ENCODE results near the gene SHISA5.

Gene SHISA5

DNA sequence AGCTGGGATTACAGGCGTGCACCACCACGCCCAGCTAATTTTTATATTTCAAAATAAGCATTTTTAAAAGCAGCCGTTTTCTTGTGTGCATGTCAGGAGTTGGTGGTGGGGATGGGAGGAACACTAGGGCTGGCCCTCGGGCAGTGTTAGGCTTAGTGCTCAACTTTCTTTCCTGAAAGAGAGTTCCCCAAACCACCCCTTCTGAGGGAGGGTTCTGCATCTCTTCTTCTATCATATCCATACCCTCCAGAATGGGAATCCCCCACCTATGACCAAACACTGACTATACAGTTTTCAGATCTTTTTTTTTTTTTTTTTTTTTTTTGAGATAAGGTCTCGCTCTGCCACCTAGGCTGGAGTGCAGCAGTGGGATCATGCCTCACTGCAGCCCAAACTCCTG is 40.2 kb upstream of the SHISA5 start:
- no peak for DNase-seq (ENCODE audit: low spot score)

DNA sequence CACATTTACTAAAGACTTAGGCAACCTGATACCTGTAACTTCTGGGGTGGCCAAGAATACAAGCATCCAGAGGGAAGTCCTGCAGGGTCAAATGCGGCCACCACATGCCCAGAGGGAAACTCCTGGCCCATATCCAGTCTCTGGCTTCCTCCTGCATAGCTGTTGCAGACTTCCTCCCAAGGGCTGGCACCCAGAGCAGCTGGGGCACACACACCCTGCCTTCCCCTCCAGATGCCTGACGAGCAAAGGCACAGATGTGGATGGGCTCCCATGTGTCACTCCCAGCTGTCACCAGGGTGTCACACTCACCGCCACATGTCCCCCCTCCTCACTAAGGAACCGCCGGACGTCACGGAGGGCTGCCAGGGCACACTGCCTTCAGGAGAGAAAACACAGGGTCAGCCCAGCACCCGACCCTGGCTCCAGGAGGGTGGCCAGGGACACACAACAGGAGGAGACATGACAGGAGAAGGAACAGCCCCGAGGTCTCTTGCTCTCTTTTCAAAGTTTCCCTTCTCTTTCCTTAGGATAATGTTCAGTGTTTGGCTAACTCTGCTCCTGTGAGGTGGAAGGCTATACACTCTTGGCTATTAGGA is 39.4 kb upstream of the SHISA5 start:
- TF ChIP-seq, protein P1, sequence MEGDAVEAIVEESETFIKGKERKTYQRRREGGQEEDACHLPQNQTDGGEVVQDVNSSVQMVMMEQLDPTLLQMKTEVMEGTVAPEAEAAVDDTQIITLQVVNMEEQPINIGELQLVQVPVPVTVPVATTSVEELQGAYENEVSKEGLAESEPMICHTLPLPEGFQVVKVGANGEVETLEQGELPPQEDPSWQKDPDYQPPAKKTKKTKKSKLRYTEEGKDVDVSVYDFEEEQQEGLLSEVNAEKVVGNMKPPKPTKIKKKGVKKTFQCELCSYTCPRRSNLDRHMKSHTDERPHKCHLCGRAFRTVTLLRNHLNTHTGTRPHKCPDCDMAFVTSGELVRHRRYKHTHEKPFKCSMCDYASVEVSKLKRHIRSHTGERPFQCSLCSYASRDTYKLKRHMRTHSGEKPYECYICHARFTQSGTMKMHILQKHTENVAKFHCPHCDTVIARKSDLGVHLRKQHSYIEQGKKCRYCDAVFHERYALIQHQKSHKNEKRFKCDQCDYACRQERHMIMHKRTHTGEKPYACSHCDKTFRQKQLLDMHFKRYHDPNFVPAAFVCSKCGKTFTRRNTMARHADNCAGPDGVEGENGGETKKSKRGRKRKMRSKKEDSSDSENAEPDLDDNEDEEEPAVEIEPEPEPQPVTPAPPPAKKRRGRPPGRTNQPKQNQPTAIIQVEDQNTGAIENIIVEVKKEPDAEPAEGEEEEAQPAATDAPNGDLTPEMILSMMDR (IDR thresholded peaks at IDR 0.05; ENCODE audit: extremely low read depth, missing control alignments) = no peak
- no peak for DNase-seq (ENCODE audit: low spot score)

More for the DNA sequence above, 40.2 kb upstream of the SHISA5 start:
- TF ChIP-seq, protein P1 (IDR thresholded peaks at IDR 0.05; ENCODE audit: extremely low read depth, missing control alignments) = no peak

DNA sequence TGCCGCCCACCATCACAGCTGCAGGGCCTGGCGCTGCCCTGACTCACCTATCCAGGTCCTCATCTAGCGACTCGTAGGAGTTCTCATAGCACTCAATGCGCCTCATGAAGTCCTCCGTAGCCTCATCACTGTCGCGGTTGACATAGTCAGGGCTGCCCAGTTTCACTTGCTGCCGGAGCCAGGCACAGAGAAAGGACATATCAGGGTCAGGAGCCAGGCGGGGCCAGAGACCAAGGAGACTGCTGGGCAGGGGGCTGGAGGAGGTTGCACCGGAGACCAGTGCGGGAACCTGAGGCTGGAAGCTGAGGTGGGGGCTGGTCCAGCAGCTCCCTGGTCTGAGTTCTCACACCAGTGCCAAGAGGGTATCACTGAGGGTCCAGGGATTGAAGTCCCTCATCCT is 34.5 kb upstream of the SHISA5 start:
- TF ChIP-seq, protein P1 (IDR thresholded peaks at IDR 0.05; ENCODE audit: extremely low read depth, missing control alignments) = no peak
- no peak for DNase-seq (ENCODE audit: low spot score)

DNA sequence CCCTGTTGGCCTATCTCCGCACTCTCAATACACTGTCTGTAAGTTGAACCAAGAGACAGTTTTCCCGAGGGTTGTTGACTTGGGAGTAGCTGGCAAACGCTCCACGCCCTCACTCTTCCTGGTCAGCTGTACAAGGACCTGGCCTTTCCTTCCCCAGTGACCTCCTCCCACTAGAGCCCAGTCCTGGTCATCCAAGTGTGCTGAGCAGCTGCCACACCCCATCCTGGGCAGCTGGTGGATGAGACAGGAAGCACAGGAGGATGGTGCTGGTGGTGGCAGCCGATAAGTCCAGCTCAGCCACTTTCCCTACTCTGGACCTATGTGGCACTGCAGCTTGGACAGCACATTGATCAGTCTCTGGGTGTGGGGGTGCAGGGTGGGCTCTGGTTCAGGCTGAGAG is 32.8 kb upstream of the SHISA5 start:
- DNase-seq (ENCODE audit: low spot score) = no peak
- TF ChIP-seq, protein P1 (IDR thresholded peaks at IDR 0.05; ENCODE audit: extremely low read depth, missing control alignments) = no peak

DNA sequence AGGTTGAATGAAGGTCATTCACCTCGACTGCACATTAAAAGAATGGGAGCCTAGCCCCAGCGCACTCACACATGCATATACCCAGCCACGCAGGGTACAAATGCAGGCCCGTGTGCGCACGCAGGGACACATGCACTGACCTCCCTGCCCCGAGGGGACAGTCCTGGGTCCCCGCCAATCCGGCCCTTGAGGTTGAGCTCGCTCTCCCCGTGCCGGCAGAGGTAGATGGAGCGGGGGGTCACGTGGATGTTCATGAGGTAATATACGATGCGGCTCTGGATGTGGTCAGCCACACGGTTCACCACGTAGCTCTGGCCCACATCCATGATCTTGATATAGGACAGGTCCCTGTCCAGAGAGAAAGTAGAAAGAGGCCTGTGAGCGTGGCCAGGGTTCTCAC is 32.1 kb upstream of the SHISA5 start:
- no peak for DNase-seq (ENCODE audit: low spot score)

DNA sequence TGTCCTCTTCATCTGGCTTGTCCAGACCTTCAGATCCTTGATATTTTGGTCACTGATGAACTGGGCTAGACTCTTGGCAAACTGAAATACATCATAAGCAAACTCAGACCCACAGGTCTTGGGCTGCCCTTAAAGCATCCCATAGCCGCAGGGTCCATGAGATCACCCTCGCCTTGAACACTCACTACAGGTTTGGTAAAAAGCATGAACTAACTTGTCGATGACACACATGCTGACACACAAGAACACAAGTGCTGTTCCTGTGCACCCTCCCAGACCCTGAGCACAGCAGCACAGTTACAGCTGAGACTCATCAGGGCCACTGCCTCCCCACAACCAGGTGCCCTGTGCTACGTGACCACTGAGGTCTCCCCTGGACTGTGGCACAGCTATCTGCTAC is 31.6 kb upstream of the SHISA5 start:
- DNase-seq (ENCODE audit: low spot score) = no peak
- TF ChIP-seq, protein P1 (IDR thresholded peaks at IDR 0.05; ENCODE audit: extremely low read depth, missing control alignments) = no peak

More for the DNA sequence above, 32.1 kb upstream of the SHISA5 start:
- TF ChIP-seq, protein P1 (IDR thresholded peaks at IDR 0.05; ENCODE audit: extremely low read depth, missing control alignments) = no peak

DNA sequence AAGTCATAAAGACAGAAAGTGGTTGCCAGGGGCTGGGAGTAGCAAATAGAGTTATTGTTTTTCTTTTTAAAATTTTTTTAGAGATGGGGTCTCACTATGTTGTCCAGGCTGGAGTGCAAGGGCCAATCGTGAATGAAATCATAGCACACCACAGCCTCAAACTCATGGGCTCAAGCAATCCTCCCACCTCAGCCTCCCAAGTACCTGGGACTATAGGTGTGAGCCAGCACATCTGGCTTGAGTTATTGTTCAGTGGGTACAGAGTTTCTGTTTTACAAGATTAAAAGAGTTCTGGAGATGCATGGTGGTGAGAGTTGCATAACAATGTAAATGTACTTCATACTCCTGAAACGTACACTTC is 29.0 kb upstream of the SHISA5 start:
- no peak for DNase-seq (ENCODE audit: low spot score)
- TF ChIP-seq, protein P1 (IDR thresholded peaks at IDR 0.05; ENCODE audit: extremely low read depth, missing control alignments) = no peak
